GM12875 (cell line): Measurements from ENCODE around the gene TOR1AIP1.

Experiments
- H3K4me3 ChIP-seq: one replicate; pipeline ENCODE4 v1.5.1; 2011; ENCODE audit warnings: low read depth, low read length, control low read depth
- CTCF ChIP-seq: IDR thresholded peaks from 2 replicates; pipeline ENCODE4 v1.5.1; 2011; ENCODE audit warnings: low read depth, mild to moderate bottlenecking, control low read depth, inconsistent platforms, low read length, moderate library complexity, borderline replicate concordance; ENCODE audit not compliant: insufficient read depth

Gene TOR1AIP1

GRCh38 chr1:179937668-179938254 is 55.7 kb downstream of the TOR1AIP1 start:
- no peak for TF ChIP-seq CTCF
- H3K4me3 ChIP-seq = no peak overlapping the region

- no peak for TF ChIP-seq CTCF
- no peak overlapping the region for H3K4me3 ChIP-seq
These were observed 56.7 kb downstream of the TOR1AIP1 start for GRCh38 chr1:179938752-179939151.

GRCh38 chr1:179939941-179940340 is 57.9 kb downstream of the TOR1AIP1 start:
- H3K4me3 ChIP-seq = no peak overlapping the region
- no peak for TF ChIP-seq CTCF

- no peak for TF ChIP-seq CTCF
- no peak overlapping the region for H3K4me3 ChIP-seq
These were observed 59.4 kb downstream of the TOR1AIP1 start for GRCh38 chr1:179941454-179941853.

- no peak for TF ChIP-seq CTCF
These were observed 68.6 kb downstream of the TOR1AIP1 start for GRCh38 chr1:179950651-179951050.

GRCh38 chr1:179951383-179952144 is 69.5 kb downstream of the TOR1AIP1 start:
- TF ChIP-seq CTCF = no peak

More at GRCh38 chr1:179950651-179951050, 68.6 kb downstream of the TOR1AIP1 start:
- no peak overlapping the region for H3K4me3 ChIP-seq

GRCh38 chr1:179952186-179952585 is 70.1 kb downstream of the TOR1AIP1 start:
- no peak overlapping the region for H3K4me3 ChIP-seq
- TF ChIP-seq CTCF = no peak

More at GRCh38 chr1:179951383-179952144, 69.5 kb downstream of the TOR1AIP1 start:
- no peak overlapping the region for H3K4me3 ChIP-seq
